GM23248 (cell line): ENCODE data around the gene CALHM3.

Experiments used
- EZH2 ChIP-seq: fragments of 200-600 bp; sonication (generic); IDR thresholded peaks from 2 replicates; pipeline ENCODE4 v1.6.1; 2018; ENCODE audit warnings: antibody characterized with exemption, mild to moderate bottlenecking; ENCODE audit not compliant: insufficient read depth, poor library complexity, severe bottlenecking
- EZH2phosphoT487 ChIP-seq: fragments of 200-600 bp; sonication (generic); IDR thresholded peaks from 2 replicates; pipeline ENCODE4 v1.6.1; 2018; ENCODE audit warnings: antibody characterized with exemption, moderate library complexity, mild to moderate bottlenecking, low read depth; ENCODE audit not compliant: insufficient read depth

- TF ChIP-seq EZH2 (no peak), EZH2phosphoT487 (no peak)
These were observed 25.0 kb downstream of the CALHM3 start for GRCh38 chr10:103454026-103454425.
